Measurements from ENCODE around the gene PTGER1.

GRCh38 chr19:14470031-14470876 lies 4.9 kb downstream of the PTGER1 start:
- TF ChIP-seq CTCF (optimal IDR thresholded peaks at IDR 0.05 in 1 of 3, IDR thresholded peaks at IDR 0.05 in 1 of 3, conservative IDR thresholded peaks at IDR 0.05 in 1 of 3; ENCODE audit: extremely low read depth in 1 of 3, insufficient read depth in 2 of 3, low read length in 3 of 3) (no peak), EZH2 (IDR thresholded peaks at IDR 0.05; ENCODE audit: low read length) (no peak)

All from keratinocyte (primary cell).